Activated naive CD8-positive, alpha-beta T cell treated with anti-CD3 and anti-CD28 coated beads, Interleukin-2, amount 10 ng/mL, durations not matched to agents 7 days and 5 days (primary cell): Measurements from ENCODE around the gene MPC2. TPM values are rescaled to one million over a fixed set of nuclear protein-coding genes. Genes with fewer than 3 reads are reported as not detected.

Source experiments
- ATAC-seq: fragments of 150-1000 bp; cut with Tn5 transposase; one replicate; pipeline ENCODE4 v1.10.0; 2021; ENCODE audit warnings: low read depth, moderate library complexity
- POLR2A ChIA-PET: fragments of 350-600 bp; sonication (Branson Sonifier 250); formaldehyde crosslinking; loops from one replicate; lab custom pipeline; 2021; ENCODE audit warnings: antibody characterized with exemption; lab: Charles Lee
- DNase-seq: peaks from one replicate; pipeline ENCODE4 v3.0.0; 2021
- H3K27ac Mint-ChIP-seq: one replicate; pipeline ENCODE4 v1.8.0; 2022; ENCODE audit warnings: mild to moderate bottlenecking, mixed read lengths
- H3K27me3 Mint-ChIP-seq: one replicate; pipeline ENCODE4 v1.8.0; 2022; ENCODE audit warnings: mild to moderate bottlenecking, moderate library complexity, mixed read lengths
- H3K36me3 Mint-ChIP-seq: one replicate; pipeline ENCODE4 v1.8.0; 2021; ENCODE audit warnings: mild to moderate bottlenecking, mixed read lengths
- H3K4me1 Mint-ChIP-seq: one replicate; pipeline ENCODE4 v1.8.0; 2021; ENCODE audit warnings: mixed read lengths
- H3K4me3 Mint-ChIP-seq: one replicate; pipeline ENCODE4 v1.8.0; 2022; ENCODE audit warnings: mild to moderate bottlenecking, moderate library complexity, mixed read lengths
- H3K9me3 Mint-ChIP-seq: one replicate; pipeline ENCODE4 v1.8.0; 2021; ENCODE audit warnings: mixed read lengths
- total RNA-seq, 2 experiments: library from RNA; stranded (reverse); gene quantifications; one replicate each; pipeline ENCODE4 v1.2.3, GENCODE V29; 2021

MPC2 gene
- total RNA-seq, 2 experiments from 2014 or later: 61.9 to 64.1 TPM

GRCh38 chr1:167928457-167928852 is 8.4 kb downstream of the MPC2 start:
- POLR2A ChIA-PET: no interaction called here
- no peaks in the 10 kb centered on the region for H3K9me3 Mint-ChIP-seq
- no peak overlapping the region for H3K27ac Mint-ChIP-seq
- no peak for ATAC-seq
- no peak for DNase-seq
- no peak overlapping the region for H3K4me3 Mint-ChIP-seq
- peaks cover under 1% of the 10 kb centered on the region for H3K36me3 Mint-ChIP-seq
- no peaks in the 10 kb centered on the region for H3K27me3 Mint-ChIP-seq
- H3K4me1 Mint-ChIP-seq: peaks cover 7% of the 10 kb centered on the region

GRCh38 chr1:167927046-167927754 is 9.7 kb downstream of the MPC2 start:
- DNase-seq (no peak), ATAC-seq (no peak)
- Mint-ChIP-seq H3K9me3 (no peaks in the 10 kb centered on the region), H3K27ac (no peak overlapping the region), H3K4me3 (no peak overlapping the region), H3K36me3 (peaks cover 9% of the 10 kb centered on the region), H3K27me3 (no peaks in the 10 kb centered on the region), H3K4me1 (no peaks in the 10 kb centered on the region)
- POLR2A ChIA-PET: no interaction called here

- H3K4me1 Mint-ChIP-seq: no peaks in the 10 kb centered on the region
- POLR2A ChIA-PET: no interaction called here
- no peak overlapping the region for H3K4me3 Mint-ChIP-seq
- peaks cover 11% of the 10 kb centered on the region for H3K36me3 Mint-ChIP-seq
- H3K27me3 Mint-ChIP-seq: no peaks in the 10 kb centered on the region
- H3K27ac Mint-ChIP-seq: no peak overlapping the region
- ATAC-seq: no peak
- H3K9me3 Mint-ChIP-seq: no peaks in the 10 kb centered on the region
- DNase-seq: no peak
Measured at GRCh38 chr1:167926486-167926997, 10.3 kb downstream of the MPC2 start.

- no peak overlapping the region for H3K4me3 Mint-ChIP-seq
- no peak overlapping the region for H3K27ac Mint-ChIP-seq
- no peaks in the 10 kb centered on the region for H3K27me3 Mint-ChIP-seq
- H3K9me3 Mint-ChIP-seq: no peaks in the 10 kb centered on the region
- no peaks in the 10 kb centered on the region for H3K4me1 Mint-ChIP-seq
- ATAC-seq: no peak
- DNase-seq: no peak
- POLR2A ChIA-PET: no interaction called here
- H3K36me3 Mint-ChIP-seq: peaks cover 11% of the 10 kb centered on the region
Measured at GRCh38 chr1:167924543-167925231, 12.2 kb downstream of the MPC2 start.

GRCh38 chr1:167924102-167924501 is 12.8 kb downstream of the MPC2 start:
- POLR2A ChIA-PET: no interaction called here
- no peaks in the 10 kb centered on the region for H3K9me3 Mint-ChIP-seq
- no peak overlapping the region for H3K4me3 Mint-ChIP-seq
- H3K36me3 Mint-ChIP-seq: peaks cover 12% of the 10 kb centered on the region
- H3K27me3 Mint-ChIP-seq: no peaks in the 10 kb centered on the region
- no peaks in the 10 kb centered on the region for H3K4me1 Mint-ChIP-seq
- no peak overlapping the region for H3K27ac Mint-ChIP-seq
- DNase-seq (no peak), ATAC-seq (no peak)

GRCh38 chr1:167923324-167924056 is 13.4 kb downstream of the MPC2 start:
- POLR2A ChIA-PET: no interaction called here
- Mint-ChIP-seq H3K27me3 (no peaks in the 10 kb centered on the region), H3K27ac (no peak overlapping the region), H3K36me3 (peaks cover 12% of the 10 kb centered on the region), H3K4me3 (no peak overlapping the region), H3K4me1 (no peaks in the 10 kb centered on the region), H3K9me3 (no peaks in the 10 kb centered on the region)
- ATAC-seq: no peak
- no peak for DNase-seq

GRCh38 chr1:167922611-167923074 is 14.2 kb downstream of the MPC2 start:
- H3K4me1 Mint-ChIP-seq: no peaks in the 10 kb centered on the region
- no peak overlapping the region for H3K4me3 Mint-ChIP-seq
- no peak for ATAC-seq
- H3K27ac Mint-ChIP-seq: no peak overlapping the region
- H3K27me3 Mint-ChIP-seq: no peaks in the 10 kb centered on the region
- peaks cover 13% of the 10 kb centered on the region for H3K36me3 Mint-ChIP-seq
- no peaks in the 10 kb centered on the region for H3K9me3 Mint-ChIP-seq
- POLR2A ChIA-PET: no interaction called here
- DNase-seq: no peak

GRCh38 chr1:167922023-167922422 is 14.8 kb downstream of the MPC2 start:
- H3K36me3 Mint-ChIP-seq: peaks cover 13% of the 10 kb centered on the region
- POLR2A ChIA-PET: no interaction called here

GRCh38 chr1:167916766-167917511 is 19.9 kb downstream of the MPC2 start:
- H3K4me1 Mint-ChIP-seq: no peaks in the 10 kb centered on the region
- no peak for ATAC-seq
- DNase-seq: no peak
- H3K36me3 Mint-ChIP-seq: peaks cover 11% of the 10 kb centered on the region
- POLR2A ChIA-PET: interaction anchor here (0.7 kb wide), 1 partner anchor 176 kb away, joined by 4 read pairs; no protein-coding TSS in a partner anchor
- no peaks in the 10 kb centered on the region for H3K9me3 Mint-ChIP-seq
- H3K27me3 Mint-ChIP-seq: no peaks in the 10 kb centered on the region
- H3K4me3 Mint-ChIP-seq: no peak overlapping the region
- no peak overlapping the region for H3K27ac Mint-ChIP-seq

More at GRCh38 chr1:167922023-167922422, 14.8 kb downstream of the MPC2 start:
- Mint-ChIP-seq H3K4me3 (no peak overlapping the region), H3K27ac (no peak overlapping the region), H3K9me3 (no peaks in the 10 kb centered on the region), H3K27me3 (no peaks in the 10 kb centered on the region), H3K4me1 (no peaks in the 10 kb centered on the region)
- ATAC-seq (no peak), DNase-seq (no peak)

- no peak overlapping the region for H3K27ac Mint-ChIP-seq
- no peaks in the 10 kb centered on the region for H3K27me3 Mint-ChIP-seq
- ATAC-seq (no peak), DNase-seq (no peak)
- no peaks in the 10 kb centered on the region for H3K9me3 Mint-ChIP-seq
- no peaks in the 10 kb centered on the region for H3K4me1 Mint-ChIP-seq
- peaks cover 11% of the 10 kb centered on the region for H3K36me3 Mint-ChIP-seq
- POLR2A ChIA-PET: no interaction called here
- H3K4me3 Mint-ChIP-seq: no peak overlapping the region
Measured at GRCh38 chr1:167915569-167915968, 21.3 kb downstream of the MPC2 start.

- peaks cover 15% of the 10 kb centered on the region for H3K36me3 Mint-ChIP-seq
- no peak within 1 kb of the TSS for H3K4me3 Mint-ChIP-seq
- no peak for ATAC-seq
- H3K27ac Mint-ChIP-seq: no peak within 1 kb of the TSS
- H3K27me3 Mint-ChIP-seq: peaks cover 5% of the 10 kb centered on the region
- POLR2A ChIA-PET: no interaction called here
- peaks cover 6% of the 10 kb centered on the region for H3K9me3 Mint-ChIP-seq
- DNase-seq: no peak
- peaks cover 3% of the 10 kb centered on the region for H3K4me1 Mint-ChIP-seq
Measured at GRCh38 chr1:167913895-167914496, 22.9 kb downstream of the MPC2 start, which contains the start of gene ADCY10. ADCY10 (minus strand) TSS chr1:167914134; CDS start chr1:167905140, 8,994 bp downstream.

GRCh38 chr1:167912294-167912693 is 24.6 kb downstream of the MPC2 start:
- peaks cover 3% of the 10 kb centered on the region for H3K4me1 Mint-ChIP-seq
- DNase-seq (no peak), ATAC-seq (no peak)
- no peak overlapping the region for H3K27ac Mint-ChIP-seq
- H3K4me3 Mint-ChIP-seq: no peak overlapping the region
- peaks cover 14% of the 10 kb centered on the region for H3K36me3 Mint-ChIP-seq
- POLR2A ChIA-PET: no interaction called here
- H3K9me3 Mint-ChIP-seq: peaks cover 6% of the 10 kb centered on the region
- peaks cover 7% of the 10 kb centered on the region for H3K27me3 Mint-ChIP-seq
